GM12891 (cell line): Measurements from ENCODE around the gene WNT8A.
A peak's percentile ranks its signal among the peaks of the same experiment; 100 is the strongest.
"Not testable (repeated sequence)": the region's sequence is repeated elsewhere in the genome, so short reads cannot be mapped to it uniquely, and the experiment has no call there.

Experiments used
- DNase-seq: peaks from one replicate; pipeline ENCODE4 v3.0.0; 2011; ENCODE audit warnings: low spot score; ENCODE audit not compliant: insufficient read length
- FAIRE-seq: peaks from 2 replicates; lab custom pipeline; 2011; peaks lifted over from hg19 to GRCh38; lab: Jason Lieb, UNC
- PAX5 ChIP-seq: IDR thresholded peaks from 2 replicates; pipeline ENCODE4 v1.6.1; 2011; ENCODE audit warnings: low read length, moderate library complexity, mild to moderate bottlenecking; ENCODE audit not compliant: insufficient read depth, severe bottlenecking
- POLR2A ChIP-seq: IDR thresholded peaks from 2 replicates; pipeline ENCODE4 v1.6.1; 2011; ENCODE audit warnings: low read depth, low read length, control low read depth
- POLR2AphosphoS5 ChIP-seq: IDR thresholded peaks from 2 replicates; pipeline ENCODE4 v1.6.1; 2011; ENCODE audit warnings: low read depth, low read length, control low read depth
- POU2F2 ChIP-seq: IDR thresholded peaks from 2 replicates; pipeline ENCODE4 v1.6.1; 2011; ENCODE audit warnings: low read depth, mild to moderate bottlenecking, control low read depth, low read length, moderate library complexity
- SPI1 ChIP-seq: IDR thresholded peaks from 2 replicates; pipeline ENCODE4 v1.6.1; 2011; ENCODE audit warnings: low read depth, low read length, control low read depth
- TAF1 ChIP-seq: IDR thresholded peaks from 2 replicates; pipeline ENCODE4 v1.6.1; 2011; ENCODE audit warnings: low read depth, low read length, control low read depth

The WNT8A gene

DNA sequence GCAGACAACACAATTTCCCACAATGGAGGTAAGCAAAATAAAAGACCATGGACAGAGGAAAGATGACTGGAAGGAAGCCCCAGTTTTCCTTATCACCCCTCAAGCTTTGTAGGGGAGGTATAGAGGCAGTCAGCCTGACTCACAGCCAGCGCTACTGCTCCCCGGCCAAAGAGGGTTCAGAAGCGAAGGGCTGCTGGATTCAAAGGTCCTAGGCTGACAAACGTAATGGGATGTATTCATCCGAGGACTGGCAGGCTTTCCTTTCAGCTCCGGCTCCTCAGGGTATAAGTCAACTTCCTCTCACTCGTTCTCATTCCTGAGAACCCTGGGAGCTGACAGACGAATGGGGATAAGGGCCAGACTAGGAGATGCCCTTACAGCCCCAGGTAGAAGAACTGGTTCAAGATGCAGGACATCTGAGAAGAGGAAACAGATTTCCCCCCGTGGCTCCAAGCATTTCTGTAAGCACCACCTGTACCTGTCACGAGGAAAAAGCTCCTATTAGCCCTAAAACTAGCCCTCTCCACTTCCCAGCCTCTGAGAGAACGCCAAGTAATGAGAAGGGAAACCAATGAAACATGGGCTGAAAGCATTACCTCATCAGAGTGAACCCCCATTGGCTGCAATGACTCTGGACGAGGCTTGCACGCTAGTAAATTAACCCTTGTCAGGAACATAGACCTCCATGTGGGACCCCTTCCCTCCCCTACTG is 28.8 kb upstream of the WNT8A start:
- no peak for TF ChIP-seq POLR2AphosphoS5
- DNase-seq: no peak
- FAIRE-seq: no peak

DNA sequence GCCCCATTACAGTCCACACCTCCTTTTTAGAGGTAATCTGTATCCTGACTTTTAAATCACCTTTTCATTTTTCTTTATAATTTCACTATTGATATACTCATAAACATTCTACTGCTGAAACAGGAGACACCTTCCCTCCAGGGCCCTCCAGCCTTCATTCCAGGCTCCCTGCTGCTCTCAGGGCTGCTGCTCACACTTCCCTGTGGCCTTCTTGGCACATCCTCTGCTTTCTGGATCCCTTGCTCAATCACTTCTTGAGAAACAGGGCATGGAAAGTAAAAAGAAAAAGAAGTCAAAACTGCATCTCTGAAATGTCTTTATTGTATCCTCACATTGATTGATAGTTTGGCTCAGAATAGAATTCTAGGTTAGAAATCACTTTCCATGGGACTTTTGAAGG is 19.3 kb upstream of the WNT8A start:
- DNase-seq (no peak), FAIRE-seq (no peak)
- TF ChIP-seq PAX5 (no peak), POLR2A (no peak), POU2F2 (no peak), SPI1 (no peak), POLR2AphosphoS5 (no peak), TAF1 (no peak)

DNA sequence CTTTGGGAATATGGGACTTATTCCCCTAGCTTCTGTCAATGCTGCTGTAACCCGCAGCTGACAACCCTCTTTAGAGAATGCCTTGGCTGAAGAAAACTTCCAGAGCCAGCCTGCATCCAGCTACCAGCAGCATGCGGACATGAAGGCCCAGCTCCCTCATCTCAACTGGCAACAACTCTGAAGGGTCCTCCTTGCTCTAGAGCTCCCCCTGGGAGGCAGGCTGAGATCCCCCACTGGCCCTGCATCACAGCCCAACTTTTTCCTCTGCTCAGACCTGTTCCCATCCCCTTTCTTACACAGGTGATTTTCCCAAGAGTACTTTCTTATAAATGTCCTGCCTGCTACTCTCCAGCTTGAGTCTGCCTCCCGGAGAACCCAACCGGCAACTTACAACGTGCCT is 18.7 kb upstream of the WNT8A start:
- TF ChIP-seq TAF1 (no peak), POU2F2 (no peak), SPI1 (no peak), POLR2A (no peak), PAX5 (no peak), POLR2AphosphoS5 (no peak)
- FAIRE-seq (no peak), DNase-seq (no peak)

DNA sequence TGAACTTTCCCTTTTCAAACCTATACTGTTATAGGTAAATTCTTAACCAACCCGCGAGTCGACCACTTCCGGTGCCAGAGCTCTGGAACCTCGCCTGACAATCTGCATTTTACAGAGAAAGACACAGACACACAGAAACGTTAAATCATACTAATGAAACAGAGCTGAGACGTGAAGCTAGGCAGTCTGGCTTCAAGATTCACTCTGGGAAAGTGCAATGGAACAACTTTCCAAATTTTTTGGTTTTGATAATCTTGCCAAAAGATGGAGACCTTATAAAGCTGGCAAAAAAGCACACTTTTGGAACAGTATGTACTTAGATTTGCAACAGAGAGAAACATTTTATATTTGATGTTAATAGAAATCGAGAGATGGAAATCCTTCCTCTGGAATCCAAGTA is 15.9 kb upstream of the WNT8A start:
- no peak for FAIRE-seq
- no peak for DNase-seq
- no peak for TF ChIP-seq SPI1
- no peak for TF ChIP-seq POU2F2
- TF ChIP-seq PAX5: no peak
- no peak for TF ChIP-seq POLR2A

DNA sequence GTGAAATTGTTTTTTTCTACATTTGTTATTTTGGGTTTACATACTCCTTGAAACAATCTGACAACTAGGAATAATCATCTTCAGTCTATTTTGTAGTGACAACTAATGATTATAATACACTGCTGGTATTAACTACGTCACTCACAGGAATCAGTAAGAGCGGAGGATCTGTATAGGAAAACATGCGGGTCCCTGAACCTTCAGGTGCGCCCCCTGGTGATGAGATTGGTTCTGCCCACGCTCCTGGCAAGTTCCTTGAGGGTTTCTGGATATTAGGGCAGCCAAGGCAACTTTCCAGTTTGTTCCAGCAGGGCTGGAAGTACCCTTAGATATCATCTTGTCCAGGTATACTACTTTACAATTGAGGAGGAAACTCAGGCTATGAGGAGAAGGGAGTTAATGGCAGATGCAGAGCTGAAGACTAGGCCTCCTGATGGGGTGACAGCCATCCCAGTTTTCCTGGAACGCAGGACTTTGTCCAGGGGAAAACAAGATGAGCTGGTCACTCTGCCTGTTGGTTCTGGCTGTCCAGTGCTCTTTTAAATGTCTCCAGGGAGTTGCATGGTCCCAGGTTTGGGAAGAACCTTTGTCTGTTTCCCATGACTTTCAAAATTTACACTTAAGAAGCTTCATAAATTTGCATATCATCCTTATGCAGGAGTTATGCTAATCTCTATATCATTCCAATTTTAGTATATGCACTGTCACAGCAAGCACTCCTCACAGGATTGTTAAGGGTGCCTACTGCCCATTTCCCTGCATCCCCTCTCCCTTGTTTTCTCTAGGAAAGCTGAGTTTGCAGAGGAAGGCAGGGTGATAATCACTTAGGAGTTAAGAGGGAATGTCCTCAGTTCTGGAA is 14.9 kb upstream of the WNT8A start:
- FAIRE-seq: peak; percentile 80
- DNase-seq: peak; percentile 58
- TF ChIP-seq PAX5 (no peak), POLR2AphosphoS5 (no peak)

DNA sequence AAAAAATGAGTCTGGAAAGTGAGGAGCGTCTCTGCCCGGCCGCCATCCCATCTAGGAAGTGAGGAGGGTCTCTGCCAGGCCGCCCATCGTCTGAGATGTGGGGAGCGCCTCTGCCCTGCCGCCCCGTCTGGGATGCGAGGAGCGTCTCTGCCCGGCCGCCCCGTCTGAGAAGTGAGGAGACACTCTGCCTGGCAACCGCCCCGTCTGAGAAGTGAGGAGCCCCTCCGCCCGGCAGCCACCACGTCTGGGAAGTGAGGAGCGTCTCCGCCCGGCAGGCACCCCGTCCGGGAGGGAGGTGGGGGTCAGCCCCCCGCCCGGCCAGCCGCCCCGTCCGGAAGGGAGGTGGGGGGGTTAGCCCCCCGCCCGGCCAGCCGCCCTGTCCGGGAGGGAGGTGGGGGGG is 13.8 kb upstream of the WNT8A start:
- FAIRE-seq, DNase-seq: not testable (repeated sequence)

DNA sequence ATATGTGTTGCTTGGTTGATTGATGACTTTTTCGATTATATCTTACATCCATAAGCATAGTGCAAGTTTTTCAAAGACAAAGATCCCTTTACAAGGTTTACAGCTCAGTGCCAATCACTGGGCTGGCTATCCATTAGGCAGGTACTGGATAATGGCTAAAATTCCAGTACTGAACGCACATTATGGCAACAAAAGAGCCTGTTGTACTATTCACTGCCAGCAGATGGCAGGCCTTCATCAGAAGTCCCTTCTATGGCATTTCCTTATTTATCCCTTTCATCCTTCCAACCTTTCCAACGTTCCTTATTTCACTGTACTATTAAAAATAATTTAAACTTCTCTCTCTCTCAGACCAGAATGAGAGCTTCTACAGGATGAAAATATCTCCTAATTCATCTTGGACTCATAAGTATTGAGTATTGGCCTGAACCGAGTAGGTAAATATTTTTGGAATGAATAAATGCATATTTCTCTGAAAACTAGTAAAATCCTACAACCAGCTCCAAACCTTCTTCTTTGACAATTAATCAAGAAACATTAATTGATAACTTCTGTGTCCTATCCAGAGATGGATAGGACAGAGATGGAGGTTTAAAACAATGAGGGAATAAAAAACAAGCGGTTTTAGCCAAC is 6.7 kb upstream of the WNT8A start:
- TF ChIP-seq POLR2AphosphoS5 (no peak), TAF1 (no peak), SPI1 (0 out of 2 replicates have a peak, but pooled peaks have one; percentile 38)
- FAIRE-seq (peak; percentile 71), DNase-seq (no peak)

DNA sequence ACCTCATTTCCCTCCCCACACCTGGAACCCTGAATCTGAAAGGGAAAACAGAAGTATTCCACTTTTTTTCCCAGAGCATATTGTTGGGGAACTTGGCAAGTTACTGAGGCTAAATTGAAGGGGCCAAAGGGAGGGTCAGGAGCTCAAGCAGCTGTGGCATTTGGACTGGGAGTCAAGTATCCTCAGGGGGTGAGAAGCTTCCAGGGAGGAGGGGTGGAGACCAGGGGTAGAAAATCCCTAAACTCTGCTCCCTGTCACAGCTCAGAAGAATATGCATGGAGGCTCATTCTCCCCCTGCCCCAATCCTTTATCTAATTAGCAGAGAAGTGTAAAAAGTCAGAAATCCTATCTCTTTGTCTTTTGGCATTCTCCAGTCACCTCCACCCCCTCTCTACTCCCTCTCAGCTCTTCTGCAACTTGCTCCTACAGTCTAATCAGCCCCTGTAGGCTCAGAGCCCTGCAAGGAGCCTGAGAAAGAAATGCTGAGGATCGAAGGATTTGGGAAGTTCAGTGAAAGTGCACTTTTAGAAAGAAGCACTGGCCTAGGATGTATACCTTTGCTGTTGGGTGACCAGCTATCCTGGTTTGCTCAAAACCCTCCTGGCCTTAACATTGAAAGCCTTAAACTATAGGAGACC is 5.7 kb upstream of the WNT8A start:
- FAIRE-seq (no peak), DNase-seq (no peak)
- no peak for TF ChIP-seq POU2F2
- TF ChIP-seq POLR2A: no peak
- TF ChIP-seq SPI1: no peak

DNA sequence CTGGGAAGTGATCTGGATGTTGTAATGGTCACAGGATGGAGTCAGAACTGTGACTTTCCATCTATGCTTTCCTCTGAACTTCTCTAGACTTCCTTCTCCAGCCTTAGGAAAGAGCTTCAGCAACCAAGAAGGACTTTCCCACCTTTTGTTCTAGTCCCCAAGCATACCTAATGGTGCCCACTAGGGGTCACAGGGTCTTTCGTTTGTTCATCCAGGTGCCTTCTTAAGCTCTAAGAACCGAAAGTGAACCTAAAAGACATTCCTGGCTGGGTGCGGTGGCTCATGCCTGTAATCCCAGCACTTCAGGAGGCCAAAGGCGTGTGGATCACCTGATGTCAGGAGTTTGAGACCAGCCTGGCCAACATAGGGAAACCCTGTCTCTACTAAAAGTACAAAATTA is 1.8 kb upstream of the WNT8A start:
- DNase-seq: no peak
- no peak for FAIRE-seq
- no peak for TF ChIP-seq SPI1

DNA sequence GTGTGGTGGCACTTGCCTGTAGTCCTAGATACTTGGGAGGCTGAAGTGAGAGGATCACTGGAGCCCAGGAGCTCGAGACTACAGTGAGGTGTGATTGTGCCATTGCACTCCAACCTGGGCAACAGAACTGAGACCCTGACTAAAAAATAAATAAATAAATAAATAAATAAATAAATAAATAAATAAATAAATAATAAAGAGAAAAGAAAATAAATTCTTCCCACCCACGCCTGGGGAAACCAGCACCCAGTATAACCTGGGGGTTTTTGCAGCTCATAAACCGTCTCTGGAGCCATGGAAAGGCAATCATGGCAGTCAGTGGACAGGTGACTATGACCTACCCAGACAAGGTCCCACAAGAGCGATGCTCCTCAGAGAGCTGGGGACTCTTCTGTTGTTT is 7.9 kb downstream of the WNT8A start:
- no peak for FAIRE-seq
- no peak for DNase-seq
- no peak for TF ChIP-seq SPI1
- no peak for TF ChIP-seq POU2F2
- no peak for TF ChIP-seq PAX5
- TF ChIP-seq POLR2A: no peak
- TF ChIP-seq TAF1: no peak
- no peak for TF ChIP-seq POLR2AphosphoS5

DNA sequence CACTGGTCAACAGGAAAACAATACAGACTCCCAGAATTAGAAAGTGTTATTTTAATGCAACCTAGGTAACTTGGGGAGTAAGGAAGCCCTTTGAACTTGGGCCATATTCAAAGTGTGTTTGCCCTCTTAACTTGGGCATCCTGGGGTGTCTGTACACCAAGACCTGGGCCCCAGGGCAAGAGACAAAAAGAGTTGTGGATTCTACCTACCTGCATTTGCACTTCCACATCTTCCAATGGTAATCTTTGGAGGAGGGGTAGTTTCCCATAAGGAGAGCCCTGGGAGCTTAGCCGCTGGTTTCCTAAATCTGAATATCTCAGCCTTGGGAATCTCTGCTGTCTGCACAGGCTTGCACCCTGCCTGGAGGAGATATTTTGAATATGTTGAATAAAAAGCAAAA is 8.5 kb downstream of the WNT8A start:
- no peak for DNase-seq
- no peak for FAIRE-seq
- no peak for TF ChIP-seq PAX5
- TF ChIP-seq TAF1: no peak
- TF ChIP-seq POLR2AphosphoS5: no peak
- TF ChIP-seq POU2F2: no peak
- TF ChIP-seq SPI1: no peak
- no peak for TF ChIP-seq POLR2A
